Keratinocyte (primary cell): Measurements from ENCODE around the gene CEP43. TPM values are rescaled to one million over a fixed set of nuclear protein-coding genes. Genes with fewer than 3 reads are reported as not detected.

ENCODE experiments used
- DNase-seq: peaks from one replicate; pipeline ENCODE4 v3.0.0-alpha.2; 2011; ENCODE audit warnings: low read depth, missing footprints, low spot score
- FAIRE-seq: peaks from 2 replicates; lab custom pipeline; 2011; peaks lifted over from hg19 to GRCh38; lab: Jason Lieb, UNC
- H2AFZ ChIP-seq: 2 replicates; pipeline ENCODE4 v1.6.0; 2012; ENCODE audit warnings: low read length, control low read depth, inconsistent platforms; ENCODE audit not compliant: control insufficient read depth
- H3K27ac ChIP-seq: 2 replicates; pipeline ENCODE4 v1.5.1; 2011; ENCODE audit warnings: low read length; ENCODE audit not compliant: control insufficient read depth, insufficient read depth
- H3K27me3 ChIP-seq: 3 replicates; pipeline ENCODE4 v1.6.0; 2011; ENCODE audit warnings: low read length; ENCODE audit not compliant: control insufficient read depth, insufficient read depth; ENCODE audit errors: extremely low read depth
- H3K36me3 ChIP-seq, 2 experiments: 2 replicates in 1 of 2; 3 replicates in 1 of 2; pipeline ENCODE4 v1.5.1; 2011; ENCODE audit warnings: low read length in 2 of 2, mild to moderate bottlenecking in 1 of 2; ENCODE audit not compliant: control insufficient read depth in 2 of 2, insufficient read depth in 2 of 2; ENCODE audit errors: extremely low read depth in 1 of 2
- H3K4me1 ChIP-seq: 3 replicates; pipeline ENCODE4 v1.5.1; 2011; ENCODE audit warnings: low read length; ENCODE audit not compliant: control insufficient read depth, insufficient read depth; ENCODE audit errors: extremely low read depth
- H3K4me2 ChIP-seq: 3 replicates; pipeline ENCODE4 v1.6.0; 2011; ENCODE audit warnings: low read depth, low read length; ENCODE audit not compliant: control insufficient read depth, insufficient read depth; ENCODE audit errors: extremely low read depth
- H3K4me3 ChIP-seq, 3 experiments: fragments of 200-600 bp in 1 of 3; sonication (generic) in 1 of 3; 2 replicates in 2 of 3; 3 replicates in 1 of 3; pipeline ENCODE4 v1.5.1; 2011 to 2016; ENCODE audit warnings: low read length in 3 of 3, mild to moderate bottlenecking in 3 of 3, control low read depth in 2 of 3, inconsistent platforms in 1 of 3, low read depth in 1 of 3, mixed read lengths in 1 of 3, mixed run types in 1 of 3, moderate library complexity in 1 of 3; ENCODE audit not compliant: control insufficient read depth in 2 of 3, insufficient read depth in 2 of 3; ENCODE audit errors: extremely low read depth in 1 of 3
- H3K79me2 ChIP-seq: 2 replicates; pipeline ENCODE4 v1.6.0; 2012; ENCODE audit warnings: low read length; ENCODE audit not compliant: control insufficient read depth, insufficient read depth
- H3K9ac ChIP-seq: 3 replicates; pipeline ENCODE4 v1.6.0; 2011; ENCODE audit warnings: low read length; ENCODE audit not compliant: control insufficient read depth, insufficient read depth; ENCODE audit errors: extremely low read depth
- H3K9me1 ChIP-seq: 3 replicates; pipeline ENCODE4 v1.6.0; 2011; ENCODE audit warnings: low read length; ENCODE audit not compliant: control insufficient read depth, insufficient read depth; ENCODE audit errors: extremely low read depth
- H3K9me3 ChIP-seq: 2 replicates; pipeline ENCODE4 v1.5.1; 2012; ENCODE audit warnings: low read depth, low read length; ENCODE audit not compliant: control insufficient read depth
- H4K20me1 ChIP-seq: 3 replicates; pipeline ENCODE4 v1.6.0; 2011; ENCODE audit warnings: low read length; ENCODE audit not compliant: control insufficient read depth, insufficient read depth; ENCODE audit errors: extremely low read depth
- CTCF ChIP-seq, 3 experiments: IDR thresholded peaks in 1 of 3; conservative IDR thresholded peaks in 1 of 3; optimal IDR thresholded peaks in 1 of 3; 2 replicates in 2 of 3; 3 replicates in 1 of 3; pipeline versions ENCODE3 to v1.5.1; 2011; ENCODE audit warnings: low read length in 3 of 3, mild to moderate bottlenecking in 3 of 3, moderate library complexity in 2 of 3, control low read depth in 1 of 3, inconsistent platforms in 1 of 3; ENCODE audit not compliant: insufficient read depth in 2 of 3; ENCODE audit errors: extremely low read depth in 1 of 3
- EZH2 ChIP-seq: IDR thresholded peaks from one replicate; pipeline ENCODE4 v1.6.1; 2012; ENCODE audit warnings: inconsistent platforms, mild to moderate bottlenecking, low read length, moderate library complexity
- dilution Hi-C: fragments of 300-500 bp; cut with MboI; formaldehyde crosslinking; loops from one replicate; pipeline ENCODE4 v1.7.0; 2020; ENCODE audit warnings: low sequenced_read_pairs; ENCODE audit not compliant: extremely low pct_ligation_motif_present
- polyA plus RNA-seq, 5 experiments: library from polyadenylated mRNA; depleted of rRNA in 3 of 5; stranded (reverse) in 3 of 5; stranded (forward) in 1 of 5; unstranded in 1 of 5; fragments of >200 nt; gene quantifications; 1 replicate in 1 of 5; 2 replicates in 3 of 5; 3 replicates in 1 of 5; pipeline versions ENCODE4 v1.2.1 to v1.2.3, GENCODE V29; 2011 to 2012; ENCODE audit warnings: missing spikeins in 2 of 5, low read depth in 1 of 5, low replicate concordance in 1 of 5

Gene CEP43
- polyA plus RNA-seq, 1 donor (not counting 4 experiments of a cell fraction or from before 2014, with no cell fraction given): 18.4 TPM

- dilution Hi-C loops: no loop called here
- no peaks in the 10 kb centered on the region for H3K27me3 ChIP-seq
- H3K36me3 ChIP-seq: peaks cover 1 to 9% of the 10 kb centered on the region in 2 experiments
- no peak for DNase-seq
- no peak overlapping the region for H3K9ac ChIP-seq
- no peak overlapping the region for H3K4me2 ChIP-seq
- H3K4me3 ChIP-seq: no peak overlapping the region
- FAIRE-seq: no peak
- TF ChIP-seq CTCF (optimal IDR thresholded peaks at IDR 0.05 in 1 of 3, IDR thresholded peaks at IDR 0.05 in 1 of 3, conservative IDR thresholded peaks at IDR 0.05 in 1 of 3; ENCODE audit: extremely low read depth in 1 of 3, insufficient read depth in 2 of 3, low read length in 3 of 3) (no peak), EZH2 (no peak)
- H3K9me1 ChIP-seq: no peaks in the 10 kb centered on the region
- H2AFZ ChIP-seq: no peak overlapping the region
- no peaks in the 10 kb centered on the region for H3K9me3 ChIP-seq
- H4K20me1 ChIP-seq: no peaks in the 10 kb centered on the region
- no peak overlapping the region for H3K27ac ChIP-seq
- no peaks in the 10 kb centered on the region for H3K79me2 ChIP-seq
- H3K4me1 ChIP-seq: no peaks in the 10 kb centered on the region
These were observed 21.0 kb downstream of the CEP43 start for GRCh38 chr6:167020206-167020605.

GRCh38 chr6:167027308-167027707, 28.1 kb downstream of the CEP43 start:
- no peak for FAIRE-seq
- H4K20me1 ChIP-seq: no peaks in the 10 kb centered on the region
- TF ChIP-seq EZH2: no peak
- no peak for TF ChIP-seq CTCF (optimal IDR thresholded peaks at IDR 0.05 in 1 of 3, IDR thresholded peaks at IDR 0.05 in 1 of 3, conservative IDR thresholded peaks at IDR 0.05 in 1 of 3; ENCODE audit: extremely low read depth in 1 of 3, insufficient read depth in 2 of 3, low read length in 3 of 3)
- dilution Hi-C loops: no loop called here
- H3K4me1 ChIP-seq: no peaks in the 10 kb centered on the region
- H3K9ac ChIP-seq: no peak overlapping the region
- no peak overlapping the region for H3K4me2 ChIP-seq
- peaks cover 7 to 16% of the 10 kb centered on the region in 2 experiments for H3K36me3 ChIP-seq
- H3K9me3 ChIP-seq: no peaks in the 10 kb centered on the region
- H3K27me3 ChIP-seq: no peaks in the 10 kb centered on the region
- no peaks in the 10 kb centered on the region for H3K79me2 ChIP-seq
- H3K9me1 ChIP-seq: no peaks in the 10 kb centered on the region
- no peak overlapping the region for H3K27ac ChIP-seq
- no peak for DNase-seq
- no peak overlapping the region for H3K4me3 ChIP-seq
- H2AFZ ChIP-seq: no peak overlapping the region
